Tongue (tissue), 2 donors: ENCODE measurements around the gene ABAT. TPM values are rescaled to one million over a fixed set of nuclear protein-coding genes. Genes with fewer than 3 reads are reported as not detected.
A peak's percentile ranks its signal among the peaks of the same experiment; 100 is the strongest.
"Not testable (repeated sequence)": the region's sequence is repeated elsewhere in the genome, so short reads cannot be mapped to it uniquely, and the experiment has no call there.

Experiments used
- DNase-seq: peaks from one replicate; pipeline ENCODE4 v3.0.0-alpha.2; 2015
- total RNA-seq: library from RNA; depleted of rRNA; stranded (reverse); fragments of >200 nt; gene quantifications from one replicate; pipeline ENCODE4 v1.2.3, GENCODE V29; 2014

Gene ABAT
- total RNA-seq, 1 donor from 2014 or later: 18.9 TPM

DNA sequence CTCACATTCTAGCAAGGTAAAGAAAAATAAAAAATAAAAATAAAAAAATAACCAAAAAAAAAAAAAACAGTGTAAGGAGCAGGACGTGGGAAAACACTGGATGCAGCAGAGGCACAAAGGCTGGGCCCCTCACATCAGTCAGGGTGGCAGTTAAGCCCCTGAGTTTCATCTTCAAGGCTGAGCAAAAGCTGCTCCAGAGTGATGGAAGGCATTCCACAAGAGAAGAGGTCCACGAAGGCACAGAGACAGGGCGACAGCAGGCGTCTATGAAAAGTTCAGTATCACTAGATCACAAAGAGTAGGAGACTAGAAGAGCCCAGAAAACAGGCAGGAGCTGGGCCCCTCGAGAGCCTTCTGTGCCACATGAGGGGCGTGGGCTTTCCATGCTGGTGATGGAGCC lies 111.0 kb downstream of the ABAT start:
- DNase-seq: no peak

DNA sequence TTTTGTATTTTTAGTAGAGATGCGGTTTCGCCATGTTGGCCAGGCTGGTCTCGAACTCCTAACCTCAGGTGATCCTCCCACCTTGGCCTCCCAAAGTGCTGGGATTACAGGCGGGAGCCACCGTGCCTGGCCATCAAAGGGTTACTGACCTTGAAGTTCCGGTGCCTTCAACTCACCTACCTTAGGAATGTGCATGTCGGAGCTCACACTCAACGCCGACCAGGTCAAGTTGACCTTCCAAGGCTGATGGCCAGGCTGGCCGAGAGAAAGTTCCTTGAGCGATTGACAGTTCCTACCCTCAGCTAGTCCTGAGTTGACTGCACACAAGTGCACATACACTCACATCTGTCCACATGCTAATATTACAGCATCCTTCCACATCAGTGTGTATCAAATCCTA lies 111.9 kb downstream of the ABAT start:
- DNase-seq: not testable (repeated sequence)

DNA sequence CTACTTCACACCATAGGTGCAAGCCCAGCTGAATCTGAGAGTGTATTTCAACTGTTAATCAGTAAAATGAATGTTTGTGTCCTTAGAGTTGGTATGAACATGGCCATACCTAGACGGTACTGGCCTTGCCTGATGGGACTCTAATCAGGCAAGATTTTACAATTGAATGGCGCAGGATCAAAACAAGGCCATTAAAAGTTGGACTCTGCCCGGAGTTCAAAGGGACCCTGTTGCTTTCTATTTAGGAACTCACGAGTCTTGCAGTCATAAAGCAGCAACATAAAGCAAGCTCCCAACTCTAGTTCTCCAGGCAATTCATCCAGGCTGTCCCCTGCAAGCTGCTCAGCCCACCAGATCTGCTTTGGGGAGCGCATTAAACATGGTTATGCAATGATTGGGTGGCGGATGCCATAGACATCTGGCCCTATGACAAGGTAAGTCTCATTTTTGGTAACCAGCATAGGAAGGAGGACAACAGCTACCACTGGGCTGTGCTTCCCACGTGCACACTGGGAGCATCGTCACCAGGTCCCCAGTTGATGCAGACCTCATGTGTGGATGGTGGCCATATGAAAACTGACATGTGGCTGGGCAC lies 114.3 kb downstream of the ABAT start:
- no peak for DNase-seq

DNA sequence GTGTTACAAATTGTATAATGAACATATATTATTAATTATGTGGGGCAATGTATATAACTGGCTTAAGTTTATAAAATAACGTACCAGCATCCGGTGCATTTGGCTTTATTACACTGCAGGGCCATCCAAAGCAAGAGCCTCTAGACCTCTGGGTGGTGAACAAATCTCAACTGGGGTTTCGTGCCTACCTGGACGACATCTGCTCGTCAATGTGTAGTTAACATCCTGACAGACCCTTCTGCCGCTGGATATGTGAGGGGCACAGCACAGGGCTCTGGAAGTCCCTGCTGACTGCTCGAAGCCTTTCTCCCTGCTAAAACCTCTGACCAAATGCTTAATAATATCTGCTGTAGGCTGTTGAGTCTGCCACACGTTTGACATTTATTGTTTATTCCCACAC lies 120.7 kb downstream of the ABAT start:
- DNase-seq: no peak

DNA sequence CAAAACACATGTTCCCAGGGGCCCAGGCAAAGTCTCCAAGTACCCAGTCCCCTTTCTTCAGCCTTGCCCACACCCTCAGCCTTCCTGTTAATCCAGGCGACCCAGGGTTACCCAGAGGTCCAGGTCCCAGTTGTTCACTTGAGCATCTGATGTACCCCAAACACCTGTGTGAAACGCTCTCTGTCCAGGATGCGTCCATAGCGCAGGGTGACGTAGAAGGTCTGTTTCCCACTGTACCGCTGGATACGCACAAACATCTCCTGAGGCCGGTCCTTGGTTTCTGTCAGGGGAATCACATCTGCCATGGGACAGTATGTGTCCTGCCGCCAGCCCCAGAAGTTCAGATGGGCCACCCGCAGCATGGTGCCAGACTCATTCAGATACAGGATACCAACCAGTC lies 121.4 kb downstream of the ABAT start:
- DNase-seq: no peak

DNA sequence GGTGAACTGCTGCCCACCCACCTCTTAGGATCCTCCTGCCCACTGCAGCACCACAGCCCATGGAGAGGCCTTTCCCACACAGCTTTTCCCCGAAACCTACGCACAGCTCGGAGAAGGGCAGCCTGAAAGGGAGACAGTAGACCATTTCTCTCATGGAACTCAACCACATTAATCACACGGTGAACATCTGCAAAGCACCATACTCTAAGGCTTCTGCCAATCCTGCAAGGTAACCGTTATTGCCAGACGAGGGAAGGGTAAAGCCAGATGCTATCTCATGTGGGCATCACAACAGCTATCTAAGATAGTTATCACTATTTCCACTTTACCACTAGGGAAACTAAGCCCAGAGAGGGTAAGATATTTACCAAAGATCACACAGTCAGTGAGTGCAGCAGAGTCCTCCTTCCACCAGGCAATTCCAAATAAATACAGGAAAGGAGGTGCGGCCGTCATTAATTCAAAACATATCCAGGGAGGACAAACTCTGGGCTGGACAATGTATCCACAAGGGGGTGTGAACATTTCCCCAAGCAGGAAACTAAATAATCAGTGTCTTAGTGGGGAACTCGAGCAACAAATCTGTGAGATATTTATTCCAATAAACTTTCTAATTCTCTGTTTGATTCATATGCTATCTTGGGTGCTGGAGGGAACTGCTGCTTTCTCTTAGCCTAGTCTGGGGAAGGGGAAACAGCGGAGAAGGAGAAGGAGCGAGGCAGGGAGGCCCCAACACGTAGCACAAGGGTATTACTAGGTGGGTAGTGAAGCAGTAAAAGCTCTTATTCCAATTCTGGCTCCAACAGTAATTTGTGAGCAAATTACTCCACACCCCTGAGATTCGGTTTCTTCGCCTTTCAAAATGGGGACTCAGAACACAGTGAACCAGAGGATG lies 122.3 kb downstream of the ABAT start:
- no peak for DNase-seq

DNA sequence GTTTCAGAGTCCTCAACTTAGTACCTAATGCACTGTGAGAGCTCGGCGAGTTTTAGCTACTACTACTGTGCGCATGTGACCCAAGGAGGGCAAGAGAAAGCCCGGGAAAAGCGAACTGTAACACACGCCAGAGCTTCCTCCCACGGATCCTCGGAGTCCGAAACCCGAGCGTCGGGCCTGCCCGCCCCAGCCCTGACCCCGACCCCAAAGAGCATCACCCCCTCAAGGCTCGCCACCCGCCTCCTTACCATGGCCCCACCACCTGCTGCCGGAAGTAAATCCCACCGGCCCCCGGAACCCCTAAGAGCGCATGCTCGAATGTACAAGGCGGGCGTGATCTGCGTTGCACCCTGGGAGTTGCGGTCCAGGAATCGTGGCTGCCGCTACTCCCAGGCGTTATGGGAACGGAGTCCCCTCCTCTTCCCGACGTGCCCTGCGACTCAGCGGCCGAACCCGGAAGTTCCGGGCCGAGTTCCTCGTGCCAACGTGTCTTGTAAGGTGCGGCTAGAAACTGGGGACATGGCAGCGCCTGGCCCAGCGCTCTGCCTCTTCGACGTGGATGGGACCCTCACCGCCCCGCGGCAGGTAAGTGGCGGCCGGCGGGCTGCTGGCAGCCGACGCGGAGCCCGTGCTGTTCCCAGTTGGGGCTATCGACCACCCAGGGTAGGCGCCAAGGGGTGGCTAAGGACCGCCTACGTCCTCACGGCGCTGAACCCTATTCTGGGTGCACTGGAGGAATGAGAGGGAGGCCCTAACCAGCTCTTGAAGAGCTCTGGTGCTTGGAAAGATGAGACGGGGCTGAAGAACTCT lies 123.2 kb downstream of the ABAT start, which contains the start of the genes PMM2 and TMEM186:
PMM2 (plus strand) TSS at position 476 of the 810 bp plus-strand sequence; CDS start at position 520, 44 bp downstream.
TMEM186 (minus strand) TSS at position 276 of the 810 bp plus-strand sequence; CDS start at position 251, 25 bp downstream.
- peak; percentile 99 for DNase-seq

DNA sequence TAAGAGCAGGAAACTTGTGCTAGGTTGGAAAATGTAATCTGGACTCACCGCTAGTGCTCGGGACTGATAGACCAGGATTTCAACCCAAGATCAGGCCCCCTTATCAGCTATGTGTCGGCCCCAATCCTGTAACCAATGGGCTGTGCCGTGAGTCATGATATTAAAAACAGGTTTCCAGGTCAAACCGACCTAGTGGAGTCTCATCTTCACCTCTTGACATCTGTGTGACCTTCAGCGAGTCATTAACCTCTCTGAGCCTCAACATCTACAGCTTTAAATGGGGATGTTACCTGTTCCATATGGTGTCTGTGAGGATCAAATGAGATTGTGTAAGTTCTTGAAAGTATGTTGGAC lies 123.7 kb downstream of the ABAT start:
- DNase-seq: peak; percentile 6

DNA sequence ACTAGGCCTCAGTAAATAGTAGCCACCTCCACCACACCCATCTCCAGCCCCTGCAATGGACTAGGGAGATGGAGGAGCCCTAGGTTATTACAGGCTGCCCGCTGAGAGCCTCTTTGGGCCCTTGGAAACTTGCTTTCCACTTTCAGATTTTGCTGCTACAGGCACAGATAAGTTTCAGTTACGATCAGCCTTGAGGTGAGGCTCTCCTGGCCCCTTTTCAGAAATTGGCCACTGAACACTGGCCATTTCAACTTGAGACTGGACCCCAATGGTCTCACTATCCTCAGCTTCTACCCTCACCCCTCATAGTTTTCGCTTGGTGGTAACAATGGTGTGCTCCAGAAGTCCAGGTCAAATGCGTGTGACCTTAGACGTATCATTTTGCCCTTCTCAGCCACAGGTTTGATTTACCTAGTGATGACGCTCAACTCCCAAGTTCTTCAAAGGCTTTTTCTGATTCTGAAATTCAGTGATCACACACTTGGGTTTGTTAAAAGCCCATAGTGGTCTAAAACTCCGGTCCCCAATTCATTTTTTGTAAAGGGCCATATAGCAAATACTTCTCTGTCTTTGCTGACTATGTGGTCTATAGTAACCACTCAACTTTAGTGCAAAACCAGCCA lies 124.2 kb downstream of the ABAT start:
- no peak for DNase-seq

DNA sequence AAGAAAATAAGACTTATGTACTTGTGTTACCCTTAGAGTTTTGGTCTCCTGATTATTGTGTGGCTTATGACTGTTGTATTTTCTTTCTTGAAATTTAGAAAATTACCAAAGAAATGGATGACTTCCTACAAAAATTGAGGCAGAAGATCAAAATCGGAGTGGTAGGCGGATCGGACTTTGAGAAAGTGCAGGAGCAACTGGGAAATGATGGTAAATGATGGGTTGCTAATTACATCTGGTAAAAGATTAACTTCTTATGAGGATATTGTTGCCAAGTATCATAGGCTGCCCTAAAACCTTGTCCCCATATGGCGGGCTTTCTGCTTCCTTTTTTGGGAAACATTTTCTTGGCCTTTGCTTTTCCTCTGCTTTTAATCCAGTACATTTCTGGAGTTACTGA lies 127.3 kb downstream of the ABAT start:
- no peak for DNase-seq

DNA sequence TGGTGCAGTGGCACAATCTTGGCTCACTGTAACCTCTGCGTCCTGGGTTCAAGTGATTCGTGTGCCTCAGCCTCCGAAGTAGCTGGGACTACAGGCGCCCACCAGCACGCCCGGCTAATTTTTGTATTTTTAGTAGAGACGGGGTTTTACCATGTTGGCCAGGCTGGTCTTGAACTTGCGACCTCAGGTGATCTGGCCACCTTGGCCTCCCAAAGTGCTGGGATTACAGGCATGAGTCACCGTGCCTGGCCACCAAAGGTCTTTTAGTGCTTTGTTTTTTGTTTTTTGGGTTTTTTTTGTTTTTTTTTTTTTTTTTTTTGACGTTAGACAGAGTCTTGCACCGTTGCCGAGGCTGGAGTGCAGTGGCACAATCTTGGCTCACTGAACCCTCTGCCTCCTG lies 129.3 kb downstream of the ABAT start:
- not testable (repeated sequence) for DNase-seq

DNA sequence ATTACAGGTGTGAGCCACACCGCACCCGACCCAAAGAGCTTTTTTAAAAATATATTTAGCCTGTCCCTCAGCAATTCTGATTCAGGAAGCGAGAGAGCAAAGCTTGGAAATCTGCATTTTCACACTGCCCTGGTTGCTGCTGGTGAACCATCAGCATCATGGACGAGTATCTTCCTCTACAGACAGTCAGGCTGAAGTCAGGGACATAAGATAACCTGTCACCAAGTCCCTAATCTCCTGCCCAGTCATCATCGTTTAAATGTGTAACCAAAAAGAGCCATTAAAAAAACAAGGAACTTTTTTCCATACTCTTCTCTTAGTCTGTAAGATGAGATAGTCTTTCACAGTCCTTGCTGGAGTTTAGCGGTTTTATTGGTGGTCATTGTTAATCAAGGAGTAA lies 129.9 kb downstream of the ABAT start:
- no peak for DNase-seq

DNA sequence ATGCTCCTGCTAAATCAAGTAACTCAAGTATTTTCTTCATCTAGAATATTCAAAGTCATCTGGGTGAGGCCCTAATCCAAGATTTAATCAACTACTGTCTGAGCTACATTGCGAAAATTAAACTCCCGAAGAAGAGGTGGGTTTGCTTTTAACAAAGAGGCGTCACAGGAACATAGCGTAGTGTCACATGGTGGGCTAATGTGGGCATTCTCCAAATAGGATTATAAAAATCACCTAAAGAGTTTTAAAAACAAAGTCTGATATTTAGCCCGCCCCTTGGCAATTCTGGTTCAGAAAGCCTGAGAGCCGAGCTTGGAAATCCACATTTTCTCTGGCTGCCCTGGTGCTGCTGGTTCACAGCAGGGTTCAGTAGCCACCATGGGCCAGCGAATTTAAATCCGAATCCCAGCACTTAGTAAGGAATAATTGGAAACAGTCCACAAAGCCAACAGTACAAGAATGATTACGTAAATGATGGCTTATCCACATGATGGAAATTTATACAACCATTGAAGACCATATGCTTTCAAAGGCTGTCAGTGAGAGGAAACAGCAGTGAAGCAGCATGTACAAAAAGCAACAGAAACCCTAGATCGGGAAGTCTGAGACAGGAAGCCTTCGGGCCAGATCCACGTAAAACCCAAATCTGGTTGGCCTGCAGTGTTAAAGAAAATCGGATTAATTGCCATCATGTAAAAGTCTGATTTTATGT lies 132.0 kb downstream of the ABAT start:
- DNase-seq: no peak

DNA sequence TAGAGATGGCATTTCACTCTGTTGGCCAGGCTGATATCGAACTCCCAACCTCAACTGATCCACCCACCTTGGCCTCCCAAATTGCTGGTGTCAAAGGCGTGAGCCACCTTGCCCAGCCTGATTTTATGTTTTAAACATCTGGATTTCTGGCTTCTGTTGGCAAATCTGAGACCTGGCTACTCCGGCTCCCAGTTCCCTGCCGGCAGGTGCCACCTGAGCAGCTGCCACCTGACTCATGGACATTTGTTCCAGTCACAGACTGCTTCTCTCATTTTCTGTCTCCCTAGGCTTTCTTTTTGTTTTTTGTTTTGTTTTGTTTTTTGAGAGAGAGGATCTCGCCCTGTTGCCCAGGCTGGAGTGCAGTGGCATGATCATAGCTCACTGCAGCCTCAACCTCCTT lies 132.8 kb downstream of the ABAT start:
- no peak for DNase-seq

DNA sequence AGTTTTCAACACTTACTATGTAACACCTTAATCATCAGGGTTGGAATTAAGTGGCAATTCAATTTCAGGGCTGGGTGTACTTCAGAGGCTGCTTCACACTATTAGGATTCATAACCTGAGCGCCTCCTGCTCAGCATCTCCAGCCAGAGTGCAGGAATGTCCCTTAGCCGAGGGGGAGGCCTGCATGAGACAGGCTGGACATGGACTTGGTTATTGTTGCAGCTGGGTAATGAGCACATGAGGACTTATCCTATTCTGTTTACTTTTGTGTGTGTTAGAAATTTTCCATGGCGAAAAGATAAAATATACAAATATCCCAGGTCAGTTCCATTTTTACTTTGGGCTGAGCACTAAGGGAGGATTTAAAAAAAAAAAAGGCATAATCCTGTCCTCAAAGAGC lies 133.6 kb downstream of the ABAT start:
- DNase-seq: no peak

DNA sequence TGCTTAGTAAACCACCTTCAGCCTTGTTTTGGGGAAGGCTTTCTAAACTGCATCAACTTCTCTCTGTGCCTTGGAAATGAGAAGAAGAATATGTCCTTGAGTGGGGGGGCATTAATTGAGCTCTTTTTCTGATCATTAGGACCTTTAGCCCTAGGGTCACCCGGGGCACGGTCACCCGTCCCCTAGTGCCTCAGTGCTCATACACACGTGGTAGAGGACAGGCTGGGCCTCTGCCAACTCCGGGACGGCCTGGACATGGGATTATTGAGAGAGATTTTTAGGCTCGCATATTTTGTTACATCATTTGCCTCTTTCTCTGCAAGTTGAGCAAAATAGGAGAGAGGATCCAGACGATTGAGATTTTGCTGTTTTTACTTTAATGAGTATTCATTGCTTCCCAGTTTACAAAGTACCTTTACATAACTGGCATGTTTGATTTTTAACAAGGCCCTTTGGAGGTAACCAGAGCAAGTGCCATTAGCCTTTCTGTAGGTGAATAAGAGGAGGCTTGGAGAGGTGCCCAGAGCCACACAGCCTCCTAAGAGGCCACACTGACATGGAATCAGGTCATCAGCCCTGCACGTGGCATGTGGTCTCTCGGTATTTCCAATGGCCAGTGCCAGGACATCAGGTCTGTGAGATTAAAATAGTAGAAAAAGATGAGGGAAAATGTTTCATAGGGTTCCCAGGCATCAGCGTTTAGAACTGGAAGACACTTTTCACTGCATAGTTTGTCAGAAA lies 134.4 kb downstream of the ABAT start:
- no peak for DNase-seq

DNA sequence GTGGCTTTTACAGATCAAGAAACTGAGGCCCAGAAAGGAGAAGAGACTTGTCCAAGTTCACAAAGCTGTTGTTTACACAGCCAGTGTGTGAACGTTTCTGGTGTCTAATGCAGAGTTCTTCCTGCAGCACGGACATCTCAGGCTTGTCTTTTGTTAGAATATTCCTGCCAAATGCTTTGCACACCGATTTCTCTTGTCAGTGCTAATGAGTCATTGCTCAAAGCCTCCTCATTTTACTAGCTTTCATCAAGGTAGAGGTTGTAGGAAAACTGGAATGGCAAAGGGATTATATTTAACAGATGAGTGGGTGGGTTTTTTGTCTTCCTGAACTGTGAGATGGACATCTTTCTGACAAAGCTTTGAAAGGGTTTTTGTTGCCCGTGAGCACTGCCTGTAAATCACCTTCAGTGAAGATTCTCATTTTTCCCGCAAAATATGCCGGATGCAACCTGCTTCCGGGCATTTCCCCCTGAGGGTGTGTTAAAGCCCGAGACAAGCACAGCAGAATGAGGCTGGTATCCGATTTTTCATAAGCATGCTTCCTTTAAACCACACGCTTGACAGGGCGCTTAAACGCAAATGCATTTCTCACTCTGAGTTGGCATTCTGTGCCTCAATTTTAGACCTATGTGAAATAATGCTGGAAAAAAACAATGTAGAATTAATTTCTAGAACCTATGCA lies 137.9 kb downstream of the ABAT start:
- DNase-seq: no peak

DNA sequence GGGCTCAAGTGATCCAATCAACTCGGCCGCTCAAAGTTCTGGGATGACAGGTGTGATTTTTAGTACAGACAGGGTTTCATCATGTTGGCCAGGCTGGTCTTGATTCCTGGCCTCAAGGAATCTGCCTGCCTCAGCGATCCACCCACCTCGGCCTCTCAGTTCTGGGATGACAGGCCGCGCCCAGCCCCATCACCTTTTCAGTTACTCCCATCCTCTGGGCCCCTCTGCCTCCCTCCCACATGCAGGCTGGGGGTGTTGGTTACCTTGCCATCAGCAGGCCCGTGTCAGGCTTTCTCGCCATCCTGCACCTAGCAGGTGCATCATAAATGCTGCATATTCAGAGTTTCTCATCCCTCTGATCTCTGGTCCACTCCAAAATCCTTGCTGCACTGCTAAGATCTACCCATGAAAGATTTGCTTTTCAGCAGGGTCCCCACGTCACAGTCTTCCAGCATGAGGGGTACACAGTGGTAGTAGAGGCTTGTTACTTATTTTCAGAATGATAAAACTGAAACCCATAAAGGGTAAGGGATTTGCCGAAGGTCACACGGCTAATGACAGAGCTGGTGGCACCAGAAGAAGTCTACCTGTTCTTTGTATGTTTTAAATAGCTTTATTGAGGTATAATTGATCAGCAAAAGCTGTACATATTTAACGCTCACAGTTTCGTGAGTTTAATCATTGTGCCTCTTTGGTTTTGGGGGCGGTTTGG lies 139.8 kb downstream of the ABAT start:
- no peak for DNase-seq

DNA sequence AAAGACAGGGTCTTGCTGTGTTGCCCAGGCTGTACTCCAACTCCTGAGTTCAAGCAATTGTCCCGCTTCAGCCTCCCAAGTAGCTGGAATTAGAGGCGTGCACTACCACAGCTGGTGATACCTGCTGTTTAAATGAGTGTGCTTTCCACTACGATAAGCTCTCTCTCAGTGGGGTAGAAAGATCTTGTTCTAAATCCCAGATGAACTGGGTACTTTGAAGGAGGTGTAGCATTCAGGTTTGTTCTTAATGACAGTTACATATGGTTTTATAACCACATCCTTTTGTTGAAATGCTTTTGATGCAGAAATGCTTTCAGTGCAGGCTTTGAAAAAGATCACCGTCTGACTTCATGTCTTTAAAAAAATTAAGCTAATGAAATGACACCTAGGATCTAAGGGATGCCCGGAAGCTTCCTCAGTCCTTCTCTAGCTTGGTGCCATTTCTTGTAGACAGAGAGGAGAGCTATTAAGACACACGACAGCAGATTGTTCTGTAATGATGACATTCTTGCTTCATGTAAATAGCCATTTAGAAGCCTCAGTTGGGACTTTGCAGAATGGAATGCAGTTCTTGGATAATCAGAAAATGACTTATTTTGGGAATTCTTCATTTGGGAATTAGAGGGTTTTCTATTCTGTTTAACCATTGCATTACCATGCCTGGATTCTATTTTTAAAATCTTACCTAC lies 142.7 kb downstream of the ABAT start:
- no peak for DNase-seq
